Measurements from ENCODE around the gene ZNF106.

ZNF106 gene

GRCh38 chr15:42490671-42491538 lies at the start of gene ZNF106:
Gene ZNF106 (minus strand): TSS chr15:42491141. CDS start chr15:42472289, 18,852 bp downstream.
- peak; percentile 80 for DNase-seq

GRCh38 chr15:42533246-42533645 lies 42.3 kb upstream of the ZNF106 start:
- no peak for DNase-seq

GRCh38 chr15:42528970-42529369 lies 38.0 kb upstream of the ZNF106 start:
- DNase-seq = no peak

GRCh38 chr15:42523331-42523730 lies 32.4 kb upstream of the ZNF106 start:
- no peak for DNase-seq

- no peak for DNase-seq
These were observed 20.1 kb upstream of the ZNF106 start for GRCh38 chr15:42511007-42511391.

GRCh38 chr15:42510258-42511006 lies 19.5 kb upstream of the ZNF106 start:
- no peak for DNase-seq

GRCh38 chr15:42508263-42508690 lies 17.3 kb upstream of the ZNF106 start:
- DNase-seq = no peak

GRCh38 chr15:42507514-42507913 lies 16.6 kb upstream of the ZNF106 start:
- DNase-seq = no peak

GRCh38 chr15:42504631-42505030 lies 13.7 kb upstream of the ZNF106 start:
- DNase-seq = no peak

- DNase-seq = no peak
These were observed 12.9 kb upstream of the ZNF106 start for GRCh38 chr15:42503825-42504224.

GRCh38 chr15:42502477-42502876 lies 11.5 kb upstream of the ZNF106 start:
- DNase-seq = no peak

GRCh38 chr15:42499858-42500609 lies 9.1 kb upstream of the ZNF106 start:
- DNase-seq = no peak

GRCh38 chr15:42498212-42499068 lies 7.5 kb upstream of the ZNF106 start:
- DNase-seq = no peak

GRCh38 chr15:42495361-42496212 lies 4.6 kb upstream of the ZNF106 start, which contains the start of gene SNAP23:
Gene SNAP23 (plus strand): TSS chr15:42495634. CDS start chr15:42511847, 16,213 bp downstream.
- DNase-seq = peak; percentile 74

- DNase-seq = no peak
These were observed 4.0 kb upstream of the ZNF106 start for GRCh38 chr15:42494998-42495360.

GRCh38 chr15:42493679-42494078 lies 2.7 kb upstream of the ZNF106 start:
- no peak for DNase-seq

GRCh38 chr15:42491539-42492225 lies 741 bp upstream of the ZNF106 start:
- DNase-seq = no peak

- no peak for DNase-seq
These were observed 660 bp downstream of the ZNF106 start for GRCh38 chr15:42490291-42490670.

- DNase-seq = no peak
These were observed 7.3 kb downstream of the ZNF106 start for GRCh38 chr15:42483677-42484076.

GRCh38 chr15:42482701-42483100 lies 8.2 kb downstream of the ZNF106 start:
- no peak for DNase-seq

GRCh38 chr15:42474827-42475226 lies 16.1 kb downstream of the ZNF106 start:
- no peak for DNase-seq

All from stimulated activated CD4-positive, alpha-beta T cell treated with anti-CD3 and anti-CD28 coated beads, Interleukin-12 subunit alpha, Interleukin-12 subunit beta, amount 100 ng/mL, for 4 hours (primary cell).